Cerebellar cortex (tissue), 1 donor: ENCODE measurements around the gene WIPF3.

Source experiments
- DNase-seq: peaks from one replicate; pipeline ENCODE4 v3.0.0-alpha.2; 2015; ENCODE audit warnings: low spot score

WIPF3 gene

GRCh38 chr7:29809533-29810155 is 3.3 kb downstream of the WIPF3 start:
- no peak for DNase-seq

DNA sequence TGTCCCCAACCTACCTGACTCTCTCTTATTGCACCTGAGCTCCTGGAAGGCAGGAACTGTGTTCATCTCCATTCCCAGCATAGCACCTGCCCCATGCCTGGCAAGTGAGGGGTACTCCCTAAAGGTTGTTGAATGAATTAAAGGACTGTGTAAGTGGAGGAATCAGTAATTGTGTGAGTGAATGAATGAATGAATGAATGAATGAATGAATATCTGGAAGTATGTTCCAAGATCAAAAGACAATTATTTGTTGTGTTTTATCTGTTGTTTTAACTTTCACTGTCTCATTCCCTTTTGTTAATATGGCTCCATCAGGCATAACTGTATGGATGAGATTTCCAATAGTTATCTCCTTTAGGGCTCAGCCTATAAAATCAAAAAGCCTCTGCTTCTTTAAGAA is 4.0 kb downstream of the WIPF3 start:
- DNase-seq = no peak

DNA sequence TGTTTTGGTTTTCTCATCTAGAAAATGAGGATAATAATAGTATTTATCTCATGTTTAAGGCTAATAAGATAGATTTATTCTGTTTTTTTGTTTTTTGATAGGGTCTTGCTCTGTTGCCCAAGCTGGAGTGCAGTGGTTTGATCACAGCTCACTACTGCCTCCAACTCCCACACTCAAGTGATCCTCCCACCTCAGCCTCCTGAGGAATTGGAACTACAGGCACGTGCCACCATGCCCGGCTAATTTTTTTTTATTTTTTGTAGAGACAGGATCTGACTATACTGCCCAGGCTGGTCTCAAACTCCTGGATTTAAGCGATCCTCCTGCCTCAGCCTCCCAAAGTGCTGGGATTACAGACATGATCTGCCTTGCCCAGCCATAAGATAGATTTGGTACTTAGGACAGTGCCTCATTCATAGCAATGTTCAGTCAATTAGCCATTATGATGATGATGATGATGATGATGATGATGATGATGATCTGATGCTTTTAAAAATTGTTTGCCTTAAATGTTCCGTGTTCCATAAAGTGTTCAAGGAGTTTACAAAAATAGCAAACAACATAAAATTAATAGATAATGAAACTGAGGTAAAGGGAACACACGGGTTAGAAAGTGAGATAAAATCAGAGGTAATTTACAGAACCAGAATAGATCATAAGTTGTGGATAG is 4.6 kb downstream of the WIPF3 start:
- no peak for DNase-seq

DNA sequence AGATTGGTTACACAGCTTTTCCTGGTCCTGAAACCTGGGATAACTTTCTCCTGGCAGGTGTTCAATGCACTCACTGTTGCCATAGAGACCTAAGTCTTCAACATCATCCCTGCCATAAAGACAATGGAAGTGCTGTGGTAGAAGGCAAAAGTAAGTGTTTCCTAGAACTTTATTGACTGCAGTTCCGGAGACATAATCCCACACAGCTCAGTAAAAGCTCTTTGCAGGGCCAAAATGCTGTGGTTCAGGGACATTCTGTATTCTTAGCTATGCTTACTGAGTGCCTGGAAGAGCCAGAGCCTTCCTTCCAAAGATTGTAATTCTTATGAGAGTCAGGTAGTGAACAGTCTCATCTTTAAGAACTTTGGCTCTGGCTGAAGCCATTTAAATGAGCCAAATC is 5.3 kb downstream of the WIPF3 start:
- DNase-seq = no peak

GRCh38 chr7:29812185-29812876 is 6.0 kb downstream of the WIPF3 start:
- DNase-seq = no peak

GRCh38 chr7:29815181-29816105 is 9.1 kb downstream of the WIPF3 start:
- DNase-seq = no peak

GRCh38 chr7:29818308-29818707 is 12.0 kb downstream of the WIPF3 start:
- DNase-seq = no peak

DNA sequence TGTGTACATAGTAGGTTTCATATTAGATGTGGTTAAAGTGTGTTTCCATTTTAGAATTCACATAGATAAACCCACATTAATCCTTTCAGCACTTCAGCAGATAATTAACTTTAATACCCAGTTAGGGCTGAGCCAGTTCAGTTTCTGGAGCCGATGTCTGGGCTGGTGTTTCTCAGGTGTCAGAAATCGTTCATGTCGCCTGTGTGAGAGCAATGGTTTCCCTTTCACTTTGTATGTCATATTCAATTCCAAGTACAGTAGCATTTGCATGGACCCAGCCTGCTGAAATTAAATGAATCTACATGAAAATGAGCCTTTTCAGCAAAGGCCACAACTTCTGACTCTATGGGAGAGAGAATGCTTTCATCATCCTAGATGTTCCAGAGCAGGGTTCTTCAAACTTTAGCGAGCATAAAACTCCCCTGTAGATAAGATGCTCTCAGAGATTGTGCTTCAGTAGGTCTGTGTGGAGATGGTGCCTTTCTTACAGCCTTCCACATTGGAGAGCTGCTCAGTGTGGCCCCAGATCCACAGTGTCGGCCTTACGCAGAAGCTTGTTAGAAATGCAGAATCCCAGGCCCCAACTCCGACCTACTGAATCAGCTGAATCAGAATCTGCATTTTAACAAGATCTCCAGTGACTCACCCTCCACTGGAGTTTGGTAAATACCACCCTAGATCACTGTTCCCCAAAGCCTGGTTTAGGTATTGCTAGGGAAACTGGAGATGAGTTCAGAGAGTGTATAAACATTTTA is 19.6 kb downstream of the WIPF3 start:
- DNase-seq = no peak

GRCh38 chr7:29826530-29826822 is 20.2 kb downstream of the WIPF3 start:
- DNase-seq = no peak

- no peak for DNase-seq
These were observed 20.6 kb downstream of the WIPF3 start for GRCh38 chr7:29826904-29827303.

DNA sequence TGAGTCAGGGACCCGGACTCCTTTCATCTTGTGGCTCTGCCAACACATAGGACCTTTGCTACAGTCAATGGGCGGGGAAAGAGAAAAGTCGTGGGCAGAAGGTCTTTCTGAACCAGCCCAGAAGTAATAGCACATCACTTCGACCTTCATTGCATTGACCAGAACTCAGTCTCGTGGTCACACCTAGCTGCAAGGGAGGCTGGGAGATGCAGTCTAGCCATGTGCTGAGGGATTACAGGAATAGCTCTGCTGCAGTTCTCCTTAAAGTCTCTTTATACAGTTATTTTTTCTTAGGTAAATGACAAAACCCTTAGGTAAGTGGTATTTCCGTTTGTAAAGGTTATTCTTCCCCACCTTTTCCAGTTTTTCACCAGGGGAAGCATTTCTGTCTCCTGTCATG is 25.4 kb downstream of the WIPF3 start:
- no peak for DNase-seq

DNA sequence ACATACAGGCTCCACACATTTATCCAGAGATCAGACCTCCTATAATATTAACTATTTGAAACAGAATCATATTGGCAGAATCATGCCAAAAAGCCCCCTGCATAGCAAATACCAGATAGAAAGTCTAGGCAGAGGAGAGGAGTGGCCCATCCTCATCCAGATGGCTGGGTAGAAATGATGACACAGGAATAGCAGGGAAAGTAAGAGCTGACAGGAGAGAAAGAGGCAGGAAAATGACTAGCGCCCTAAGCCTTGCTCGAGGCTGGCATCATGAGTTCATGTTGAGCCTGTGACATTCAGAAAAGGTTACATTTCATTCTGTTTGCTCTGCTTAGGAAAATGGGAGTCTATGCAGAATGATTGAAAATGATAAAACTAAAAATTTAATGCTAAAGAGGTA is 27.6 kb downstream of the WIPF3 start:
- no peak for DNase-seq

DNA sequence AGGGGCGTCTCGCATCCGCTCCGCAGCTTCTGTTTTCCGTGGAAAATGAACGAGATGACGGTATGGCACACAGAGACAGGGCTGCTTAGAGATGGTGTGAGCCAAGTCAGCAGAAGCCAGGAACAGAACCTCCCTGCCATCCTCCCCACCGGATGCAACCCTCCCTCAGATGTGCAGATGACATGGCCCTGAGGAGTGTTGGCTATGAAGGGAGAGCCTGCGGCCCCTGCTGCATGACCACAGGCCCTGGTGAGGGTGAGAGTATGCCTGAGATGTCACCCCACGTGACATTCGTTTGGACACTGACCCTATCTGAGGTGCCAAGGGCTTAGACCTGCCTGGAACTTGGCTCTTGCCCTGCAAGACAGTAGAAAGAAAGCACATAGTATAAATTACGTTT is 29.4 kb downstream of the WIPF3 start:
- no peak for DNase-seq

GRCh38 chr7:29839302-29839701 is 33.0 kb downstream of the WIPF3 start:
- DNase-seq = no peak

- no peak for DNase-seq
These were observed 33.6 kb downstream of the WIPF3 start for GRCh38 chr7:29839921-29840320.

- no peak for DNase-seq
These were observed 34.4 kb downstream of the WIPF3 start for GRCh38 chr7:29840701-29841100.

GRCh38 chr7:29841926-29842701 is 35.8 kb downstream of the WIPF3 start:
- DNase-seq = no peak

DNA sequence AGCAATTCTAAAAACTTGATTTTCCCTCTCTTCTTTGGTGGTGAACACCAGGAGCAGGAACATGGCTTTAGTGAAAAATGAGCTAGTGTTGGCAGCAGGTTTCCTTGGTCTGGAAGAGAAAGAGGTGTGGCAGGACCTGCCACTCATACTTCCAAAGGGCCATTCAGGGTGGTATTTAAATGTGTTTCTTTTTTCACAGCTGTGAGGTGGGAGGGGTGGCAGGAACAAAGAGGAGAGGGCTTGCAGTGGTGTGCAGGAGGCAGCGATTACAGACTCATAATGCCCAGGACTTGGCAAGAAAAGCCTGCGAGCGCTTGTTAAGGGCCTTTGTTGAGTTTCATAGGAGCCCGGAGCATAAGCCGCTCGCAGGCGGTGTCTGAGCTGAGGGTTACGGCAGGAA is 36.8 kb downstream of the WIPF3 start:
- DNase-seq = no peak

DNA sequence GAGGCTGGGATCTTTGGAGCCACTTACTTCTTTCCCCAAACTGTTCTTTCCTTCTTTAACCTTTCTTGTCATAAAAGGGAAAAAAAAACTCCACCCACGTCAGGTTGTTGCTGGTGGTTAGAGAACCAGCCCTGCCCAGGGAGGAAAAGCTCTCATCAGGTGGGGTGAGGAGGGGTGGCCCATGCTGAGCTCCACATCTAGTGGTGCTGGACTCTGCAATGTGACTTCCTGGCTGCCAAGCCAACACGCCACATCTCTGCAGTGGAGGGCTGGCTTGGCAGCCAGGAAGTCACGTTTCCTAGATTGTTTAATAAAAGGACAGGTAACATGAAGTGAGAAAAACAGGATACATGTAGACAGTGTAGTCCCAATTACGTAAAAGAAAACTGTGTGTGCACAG is 37.4 kb downstream of the WIPF3 start:
- DNase-seq = no peak

- DNase-seq = no peak
These were observed 38.3 kb downstream of the WIPF3 start for GRCh38 chr7:29844559-29844958.

- no peak for DNase-seq
These were observed 41.2 kb downstream of the WIPF3 start for GRCh38 chr7:29847496-29847895.
